Endothelial cell of umbilical vein (primary cell): ENCODE measurements around the gene TXNRD3. TPM values are rescaled to one million over a fixed set of nuclear protein-coding genes. Genes with fewer than 3 reads are reported as not detected.

Experiments
- BruUV-seq: library from RNA; stranded (reverse); fragments of 400-500 nt; replicated peaks from 2 replicates; lab custom pipeline; 2021; lab: Mats Ljungman, UMichigan
- CTCF ChIA-PET: fragments of 300-600, 350-600 bp; sonication (Branson Sonifier 250); formaldehyde crosslinking; loops from one replicate; lab custom pipeline; 2021; ENCODE audit warnings: antibody characterized with exemption, inconsistent platforms; lab: Charles Lee
- POLR2A ChIA-PET: fragments of 300-600, 350-600 bp; sonication (Branson Sonifier 250); formaldehyde crosslinking; loops from one replicate; lab custom pipeline; 2021; ENCODE audit warnings: antibody characterized with exemption, inconsistent platforms; lab: Charles Lee
- DNase-seq: peaks from one replicate; pipeline ENCODE4 v3.0.0-alpha.2; 2011; ENCODE audit warnings: low read depth, low spot score
- FAIRE-seq: peaks from 2 replicates; lab custom pipeline; 2011; peaks lifted over from hg19 to GRCh38; lab: Jason Lieb, UNC
- H2AFZ ChIP-seq: 2 replicates; pipeline ENCODE4 v1.6.0; 2012; ENCODE audit warnings: low read depth, low read length, control low read depth, inconsistent platforms
- H3K27ac ChIP-seq: 2 replicates; pipeline ENCODE4 v1.5.1; 2011; ENCODE audit warnings: low read depth, mild to moderate bottlenecking, control low read depth, low read length, moderate library complexity; ENCODE audit not compliant: insufficient read depth
- H3K27me3 ChIP-seq, 2 experiments: 2 replicates each; pipeline versions ENCODE4 v1.6.0 to v1.6.1; 2011; ENCODE audit warnings: low read length in 2 of 2, mixed read lengths in 1 of 2; ENCODE audit not compliant: control insufficient read depth in 2 of 2, insufficient read depth in 2 of 2
- H3K36me3 ChIP-seq, 2 experiments: 2 replicates in 1 of 2; 3 replicates in 1 of 2; pipeline ENCODE4 v1.5.1; 2011; ENCODE audit warnings: low read length in 2 of 2, mild to moderate bottlenecking in 1 of 2, moderate library complexity in 1 of 2; ENCODE audit not compliant: control insufficient read depth in 2 of 2, insufficient read depth in 2 of 2; ENCODE audit errors: extremely low read depth in 1 of 2
- H3K4me1 ChIP-seq: 3 replicates; pipeline ENCODE4 v1.5.1; 2011; ENCODE audit warnings: mild to moderate bottlenecking, low read length; ENCODE audit not compliant: control insufficient read depth, insufficient read depth; ENCODE audit errors: extremely low read depth
- H3K4me2 ChIP-seq: 2 replicates; pipeline ENCODE4 v1.6.1; 2011; ENCODE audit warnings: low read length, control low read depth, mixed read lengths; ENCODE audit not compliant: insufficient read depth
- H3K4me3 ChIP-seq, 3 experiments: fragments of 200-600 bp in 1 of 3; sonication (generic), shearing (Covaris generic) in 1 of 3; replicated peaks in 1 of 3; 2 replicates each; pipeline ENCODE4 v1.5.1; 2011 to 2016; ENCODE audit warnings: control low read depth in 3 of 3, low read length in 3 of 3, mild to moderate bottlenecking in 2 of 3, inconsistent platforms in 1 of 3, low read depth in 1 of 3, moderate library complexity in 1 of 3; ENCODE audit not compliant: insufficient read depth in 1 of 3
- H3K79me2 ChIP-seq: 2 replicates; pipeline ENCODE4 v1.6.0; 2012; ENCODE audit warnings: low read length, inconsistent platforms; ENCODE audit not compliant: control insufficient read depth, insufficient read depth
- H3K9ac ChIP-seq: replicated peaks from 2 replicates; pipeline ENCODE3; 2011; ENCODE audit warnings: low read length, control low read depth; ENCODE audit not compliant: insufficient read depth; ENCODE audit errors: extremely low read depth
- H3K9me1 ChIP-seq: replicated peaks from 3 replicates; pipeline ENCODE4 v1.6.0; 2011; ENCODE audit warnings: mild to moderate bottlenecking, low read length; ENCODE audit not compliant: control insufficient read depth, insufficient read depth; ENCODE audit errors: extremely low read depth
- H3K9me3 ChIP-seq: replicated peaks from 2 replicates; pipeline ENCODE4 v1.5.1; 2012; ENCODE audit warnings: low read length, inconsistent platforms; ENCODE audit not compliant: control insufficient read depth, insufficient read depth
- H4K20me1 ChIP-seq: replicated peaks from 2 replicates; pipeline ENCODE3; 2011; ENCODE audit warnings: mild to moderate bottlenecking, low read length; ENCODE audit not compliant: control insufficient read depth, insufficient read depth; ENCODE audit errors: extremely low read depth
- EZH2 ChIP-seq: IDR thresholded peaks from 2 replicates; pipeline ENCODE4 v1.6.1; 2012; ENCODE audit warnings: borderline replicate concordance, low read depth, mild to moderate bottlenecking, moderate library complexity, low read length, inconsistent platforms; ENCODE audit not compliant: severe bottlenecking
- FOS ChIP-seq: IDR thresholded peaks from 2 replicates; pipeline ENCODE4 v1.6.1; 2011; ENCODE audit warnings: mild to moderate bottlenecking, low read length, moderate library complexity, borderline replicate concordance; ENCODE audit not compliant: insufficient read depth
- GATA2 ChIP-seq: IDR thresholded peaks from 2 replicates; pipeline ENCODE4 v1.7.0; 2011; ENCODE audit warnings: low read depth, mild to moderate bottlenecking, moderate library complexity, mixed read lengths, low read length; ENCODE audit not compliant: insufficient read length, insufficient read depth
- JUN ChIP-seq: IDR thresholded peaks from 2 replicates; pipeline ENCODE4 v1.6.1; 2011; ENCODE audit warnings: borderline replicate concordance, low read depth; ENCODE audit not compliant: insufficient read length, insufficient read depth
- MYC ChIP-seq: IDR thresholded peaks from one replicate; pipeline ENCODE4 v1.6.1; 2011; ENCODE audit warnings: mild to moderate bottlenecking, low read depth, low read length
- dilution Hi-C: fragments of 300-500 bp; cut with MboI; formaldehyde crosslinking; loops from one replicate; pipeline ENCODE4 v1.15.0; 2019; ENCODE audit warnings: low sequenced_read_pairs; ENCODE audit not compliant: extremely low pct_ligation_motif_present
- intact Hi-C: fragments of 100-400 bp; cut with micrococcal nuclease; formaldehyde crosslinking; loops from one replicate; pipeline ENCODE4 v1.10.0; 2022
- polyA plus RNA-seq, 4 experiments: library from polyadenylated mRNA; depleted of rRNA in 3 of 4; stranded (reverse) in 3 of 4; unstranded in 1 of 4; fragments of >200 nt; gene quantifications; 2 replicates each; pipeline versions ENCODE4 v1.2.1 to v1.2.3, GENCODE V29; 2011 to 2012; ENCODE audit warnings: missing spikeins in 1 of 4
- total RNA-seq: library from RNA; stranded (reverse); gene quantifications from 2 replicates; pipeline ENCODE4 v1.2.3, GENCODE V29; 2021
- TF ChIP-seq, protein P1 (sequence below): IDR thresholded peaks from 2 replicates; pipeline ENCODE4 v1.6.1; 2011; ENCODE audit not compliant: insufficient read depth, insufficient read length
- TF ChIP-seq, protein P2 (sequence below), 2 donors: IDR thresholded peaks; 1 replicate in 1 of 2; 2 replicates in 1 of 2; pipeline ENCODE4 v1.5.1; 2011; ENCODE audit warnings: low read length in 2 of 2, mild to moderate bottlenecking in 2 of 2, moderate library complexity in 2 of 2, control low read depth in 1 of 2, inconsistent platforms in 1 of 2, low read depth in 1 of 2; ENCODE audit not compliant: insufficient read depth in 1 of 2; ENCODE audit errors: extremely low read depth in 1 of 2

Gene TXNRD3
- total and polyA plus RNA-seq, 2 donors (not counting 3 experiments of a cell fraction or from before 2014, with no cell fraction given) = 2.6 to 7.1 TPM

DNA sequence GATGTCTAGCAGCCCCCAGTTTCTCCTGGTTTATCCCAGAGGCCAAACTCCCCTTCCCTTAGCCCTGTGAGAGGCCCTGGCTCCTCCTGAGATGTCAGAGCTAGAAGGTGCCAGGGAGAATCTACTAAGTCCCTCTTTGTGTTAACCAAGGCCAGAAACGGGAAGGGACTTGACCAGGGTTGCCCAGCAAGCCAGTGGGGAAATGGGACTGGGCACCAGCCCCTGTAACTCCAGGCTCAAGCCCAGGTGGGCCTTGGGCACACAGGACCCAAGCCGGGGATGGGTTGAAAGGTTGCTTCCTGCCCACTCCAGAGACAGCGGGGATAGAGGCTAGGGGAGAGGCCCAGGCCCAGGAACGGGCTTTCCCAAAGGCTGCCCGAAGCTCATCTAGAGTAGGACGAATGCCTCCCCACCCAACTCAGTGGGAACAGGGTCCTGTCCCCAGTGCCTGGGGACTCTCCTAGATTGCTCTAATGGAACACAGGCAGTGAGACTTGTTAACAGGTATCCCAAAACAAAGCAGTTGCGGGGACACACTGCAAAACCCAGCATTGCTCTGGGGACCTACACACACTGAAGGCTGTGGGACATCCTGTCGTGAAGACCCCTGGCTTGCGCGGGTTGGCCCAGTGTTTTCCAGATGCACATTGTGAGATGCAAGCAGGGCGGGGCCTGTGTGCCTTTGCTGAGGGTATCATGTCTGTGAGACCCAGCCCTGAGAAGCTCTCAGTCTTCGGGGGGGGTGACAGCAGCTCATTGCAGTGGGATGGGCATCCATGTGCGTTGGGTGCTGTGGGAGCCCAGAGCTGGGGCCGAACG, 12.9 kb upstream of the TXNRD3 start:
- no TSS peak for BruUV-seq
- dilution Hi-C loops = no loop called here

More for the DNA sequence above, 12.9 kb upstream of the TXNRD3 start:
- Histone ChIP-seq H3K27ac (no peak overlapping the region), H4K20me1 (no peaks in the 10 kb centered on the region), H3K36me3 (no peaks in the 10 kb centered on the region), H2AFZ (no peak overlapping the region), H3K79me2 (no peaks in the 10 kb centered on the region), H3K9me3 (no peaks in the 10 kb centered on the region), H3K4me1 (no peaks in the 10 kb centered on the region), H3K9ac (no peak overlapping the region), H3K9me1 (no peaks in the 10 kb centered on the region), H3K27me3 (peaks cover 4 to 9% of the 10 kb centered on the region in 2 experiments), H3K4me3 (no peak overlapping the region), H3K4me2 (no peak overlapping the region)
- ChIA-PET CTCF (interaction anchor here (1.0 kb wide), 1 partner anchor 145 kb away, joined by 3 read pairs; no protein-coding TSS in a partner anchor), POLR2A (no interaction called here)
- no peak for TF ChIP-seq GATA2
- TF ChIP-seq, protein P1, sequence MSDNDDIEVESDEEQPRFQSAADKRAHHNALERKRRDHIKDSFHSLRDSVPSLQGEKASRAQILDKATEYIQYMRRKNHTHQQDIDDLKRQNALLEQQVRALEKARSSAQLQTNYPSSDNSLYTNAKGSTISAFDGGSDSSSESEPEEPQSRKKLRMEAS = no peak
- TF ChIP-seq, protein P2, sequence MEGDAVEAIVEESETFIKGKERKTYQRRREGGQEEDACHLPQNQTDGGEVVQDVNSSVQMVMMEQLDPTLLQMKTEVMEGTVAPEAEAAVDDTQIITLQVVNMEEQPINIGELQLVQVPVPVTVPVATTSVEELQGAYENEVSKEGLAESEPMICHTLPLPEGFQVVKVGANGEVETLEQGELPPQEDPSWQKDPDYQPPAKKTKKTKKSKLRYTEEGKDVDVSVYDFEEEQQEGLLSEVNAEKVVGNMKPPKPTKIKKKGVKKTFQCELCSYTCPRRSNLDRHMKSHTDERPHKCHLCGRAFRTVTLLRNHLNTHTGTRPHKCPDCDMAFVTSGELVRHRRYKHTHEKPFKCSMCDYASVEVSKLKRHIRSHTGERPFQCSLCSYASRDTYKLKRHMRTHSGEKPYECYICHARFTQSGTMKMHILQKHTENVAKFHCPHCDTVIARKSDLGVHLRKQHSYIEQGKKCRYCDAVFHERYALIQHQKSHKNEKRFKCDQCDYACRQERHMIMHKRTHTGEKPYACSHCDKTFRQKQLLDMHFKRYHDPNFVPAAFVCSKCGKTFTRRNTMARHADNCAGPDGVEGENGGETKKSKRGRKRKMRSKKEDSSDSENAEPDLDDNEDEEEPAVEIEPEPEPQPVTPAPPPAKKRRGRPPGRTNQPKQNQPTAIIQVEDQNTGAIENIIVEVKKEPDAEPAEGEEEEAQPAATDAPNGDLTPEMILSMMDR (IDR thresholded peaks at IDR 0.05; ENCODE audit: extremely low read depth in 1 of 2, insufficient read depth in 1 of 2, low read depth in 1 of 2, low read length in 2 of 2) = no peak
- TF ChIP-seq JUN = no peak
- no peak for TF ChIP-seq MYC
- no peak for TF ChIP-seq FOS
- no peak for TF ChIP-seq EZH2
- FAIRE-seq (no peak), DNase-seq (no peak)
- intact Hi-C loops = no loop called here
